ENCODE results near the gene PCSK4. TPM values are rescaled to one million over a fixed set of nuclear protein-coding genes. Genes with fewer than 3 reads are reported as not detected.
A peak's percentile ranks its signal among the peaks of the same experiment; 100 is the strongest.
"Not testable (repeated sequence)": the region's sequence is repeated elsewhere in the genome, so short reads cannot be mapped to it uniquely, and the experiment has no call there.

Gene PCSK4
- polyA plus RNA-seq (2014; cell fraction: cytosol; rRNA removed) = 2.4 and 2.9 TPM in 2 replicates
- polyA plus RNA-seq (2014; cell fraction: nucleus; rRNA removed) = 50.0 and 68.3 TPM in 2 replicates

- DNase-seq (ENCODE audit: low spot score) = peak; percentile 98
These were observed at the start of gene PCSK4 for GRCh38 chr19:1490311-1491113. Gene PCSK4, minus strand, starts transcription at chr19:1490350. Its CDS starts 4 bp downstream, at chr19:1490346.

DNA sequence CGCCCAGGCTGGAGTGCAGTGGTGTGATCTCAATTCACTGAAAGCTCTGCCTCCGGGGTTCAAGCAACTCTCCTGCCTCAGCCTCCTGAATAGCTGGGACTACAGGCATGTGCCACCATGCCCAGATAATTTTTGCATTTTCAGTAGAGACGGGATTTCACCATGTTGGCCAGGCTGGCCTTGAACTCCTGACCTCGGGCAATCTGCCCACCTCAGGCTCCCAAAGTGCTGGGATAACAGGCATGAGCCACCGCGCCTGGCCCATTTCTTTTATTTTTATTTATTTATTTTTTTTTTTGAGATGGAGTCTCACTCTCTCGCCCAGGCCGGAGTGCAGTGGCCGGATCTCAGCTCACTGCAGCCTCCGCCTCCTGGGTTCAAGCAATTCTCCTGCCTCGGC is 49.6 kb upstream of the PCSK4 start:
- not testable (repeated sequence) for DNase-seq (ENCODE audit: low spot score)

- no peak for DNase-seq (ENCODE audit: low spot score)
These were observed 48.8 kb upstream of the PCSK4 start for GRCh38 chr19:1538978-1539377.

- not testable (repeated sequence) for DNase-seq (ENCODE audit: low spot score)
These were observed 45.5 kb upstream of the PCSK4 start for GRCh38 chr19:1535699-1536098.

- no peak for DNase-seq (ENCODE audit: low spot score)
These were observed 44.8 kb upstream of the PCSK4 start for GRCh38 chr19:1534972-1535371.

- DNase-seq (ENCODE audit: low spot score) = no peak
These were observed 43.5 kb upstream of the PCSK4 start for GRCh38 chr19:1533510-1534150.

- DNase-seq (ENCODE audit: low spot score) = no peak
These were observed 41.9 kb upstream of the PCSK4 start for GRCh38 chr19:1532003-1532402.

- DNase-seq (ENCODE audit: low spot score) = no peak
These were observed 41.4 kb upstream of the PCSK4 start for GRCh38 chr19:1531587-1531986.

DNA sequence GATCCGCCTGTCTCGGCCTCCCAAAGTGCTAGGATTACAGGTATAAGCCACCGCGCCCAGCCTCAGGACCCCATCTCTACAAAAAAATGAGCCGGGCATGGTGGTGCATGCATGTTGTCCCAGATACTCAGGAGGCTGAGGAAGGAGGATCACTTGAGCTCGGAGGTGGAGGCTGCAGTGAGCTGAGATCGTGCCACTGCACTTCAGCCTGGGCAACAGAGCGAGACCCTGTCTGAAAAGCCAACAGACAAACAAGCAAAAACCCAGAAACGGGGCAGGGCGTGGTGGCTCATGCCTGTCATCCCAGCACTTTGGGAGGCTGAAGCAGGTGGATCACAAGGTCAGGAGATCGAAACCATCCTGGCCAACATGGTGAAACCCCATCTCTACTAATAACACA is 40.7 kb upstream of the PCSK4 start:
- DNase-seq (ENCODE audit: low spot score) = not testable (repeated sequence)

- no peak for DNase-seq (ENCODE audit: low spot score)
These were observed 39.3 kb upstream of the PCSK4 start for GRCh38 chr19:1529430-1529816.

- no peak for DNase-seq (ENCODE audit: low spot score)
These were observed 38.7 kb upstream of the PCSK4 start for GRCh38 chr19:1528596-1529429.

- no peak for DNase-seq (ENCODE audit: low spot score)
These were observed 37.6 kb upstream of the PCSK4 start for GRCh38 chr19:1527650-1528309.

- no peak for DNase-seq (ENCODE audit: low spot score)
These were observed 37.0 kb upstream of the PCSK4 start for GRCh38 chr19:1526979-1527649.

- DNase-seq (ENCODE audit: low spot score) = no peak
These were observed 36.1 kb upstream of the PCSK4 start for GRCh38 chr19:1526066-1526778.

- no peak for DNase-seq (ENCODE audit: low spot score)
These were observed 35.2 kb upstream of the PCSK4 start for GRCh38 chr19:1525343-1525742.

GRCh38 chr19:1524972-1525325 is 34.8 kb upstream of the PCSK4 start:
- no peak for DNase-seq (ENCODE audit: low spot score)

- no peak for DNase-seq (ENCODE audit: low spot score)
These were observed 34.3 kb upstream of the PCSK4 start for GRCh38 chr19:1524287-1524971.

DNA sequence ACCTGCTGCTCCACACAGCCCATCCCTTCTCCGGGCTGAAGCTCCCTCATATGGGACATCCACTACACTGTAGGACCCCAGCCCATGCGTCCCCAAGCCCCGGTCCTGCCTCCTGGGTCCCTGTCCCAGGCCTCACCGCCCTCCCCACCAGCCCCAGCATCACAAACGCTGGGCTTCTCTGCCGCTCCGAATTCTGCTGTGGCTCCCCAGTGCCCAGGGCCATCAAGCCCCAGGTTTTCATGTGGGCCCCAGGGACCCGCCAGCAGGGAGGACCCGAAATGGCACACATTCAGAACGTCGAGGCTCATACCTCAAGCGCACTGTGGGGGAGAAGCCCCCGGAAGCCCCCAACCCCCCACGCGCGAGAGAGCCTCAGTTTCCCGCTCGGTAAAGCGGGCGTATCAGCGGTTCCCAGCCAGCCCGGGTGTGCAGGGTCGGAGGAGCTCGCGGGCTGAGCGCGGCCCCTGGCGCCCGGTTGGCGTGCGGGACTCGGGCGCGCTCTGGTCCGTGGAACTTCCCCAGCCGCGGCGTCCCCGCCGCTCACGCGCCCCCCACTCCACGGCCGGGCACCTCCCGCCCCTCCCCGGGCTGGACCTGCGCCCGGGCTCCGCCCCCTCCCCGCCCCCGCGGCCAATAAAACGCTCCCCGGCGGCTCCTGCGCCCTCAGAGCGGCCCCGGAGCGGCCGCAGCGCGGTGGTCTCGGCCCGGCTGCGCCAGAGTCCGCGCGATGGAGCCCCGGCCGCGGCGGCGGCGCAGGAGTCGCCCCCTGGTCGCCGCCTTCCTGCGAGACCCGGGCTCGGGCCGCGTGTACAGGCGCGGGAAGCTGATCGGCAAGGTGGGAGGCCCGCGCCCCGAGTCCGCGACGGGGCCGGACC is 33.5 kb upstream of the PCSK4 start, which contains the start of gene PLK5:
TSS of gene PLK5 (plus strand) at position 666 of the 875 bp plus-strand sequence. CDS start 2,920 bp downstream, outside the sequence.
- no peak for DNase-seq (ENCODE audit: low spot score)

DNA sequence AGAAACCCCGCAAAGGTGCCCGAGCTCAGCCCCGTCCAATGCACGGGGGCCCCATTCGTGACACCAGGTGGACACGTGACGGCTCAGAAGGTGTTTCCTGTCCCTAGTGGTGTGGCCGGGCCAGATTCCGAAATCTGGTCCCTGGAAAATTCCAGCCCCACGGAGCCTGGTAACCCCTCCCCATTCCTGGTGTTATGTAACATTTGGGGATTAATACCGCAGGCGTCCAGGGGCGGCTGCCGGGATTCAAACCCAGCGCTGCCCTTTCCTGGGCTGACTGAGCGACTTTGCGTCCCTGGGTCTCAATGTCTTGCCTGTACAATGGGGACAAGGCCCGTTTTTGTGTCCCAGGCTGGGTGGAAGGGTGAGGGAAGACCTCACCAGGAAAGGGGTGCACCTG is 32.7 kb upstream of the PCSK4 start:
- DNase-seq (ENCODE audit: low spot score) = no peak
